ENCODE results near the gene B4GALT7. TPM values are rescaled to one million over a fixed set of nuclear protein-coding genes. Genes with fewer than 3 reads are reported as not detected.
A peak's percentile ranks its signal among the peaks of the same experiment; 100 is the strongest.

Gene B4GALT7
- total RNA-seq (2021; fragmentation: NEBNext Ultra II Directional; extraction: Animal tissue kit (Norgen Biotek cat#: 25700)) = 10 to 100 TPM; 39.5 to 54.0 (median 42.9) TPM
- long read RNA-seq, transcript B4GALT7-201 (6 exons, 1,747 nt) = major isoform, 94 of 113 reads
- long read RNA-seq, partial matches to known transcripts = 4 of 113 reads
- long read RNA-seq, other reads (novel, unspliced or antisense) = 15 of 113 reads

- H3K9me3 Mint-ChIP-seq = no peaks in the 10 kb centered on the region
Observed at GRCh38 chr5:177599731-177600507, at the start of gene B4GALT7. Gene B4GALT7, plus strand, starts transcription at chr5:177600132. Its CDS starts 79 bp downstream, at chr5:177600211.

GRCh38 chr5:177552839-177553455 is 47.0 kb upstream of the B4GALT7 start:
- H3K4me3 Mint-ChIP-seq = peak overlapping the region; percentile 93
- H3K27ac Mint-ChIP-seq = peak overlapping the region; percentile 24; the same call in 1 of the 2 replicates
- TF ChIP-seq CTCF (IDR thresholded peaks at IDR 0.05) = no peak
- H3K36me3 Mint-ChIP-seq (ENCODE audit: low read depth) = peaks cover 8% of the 10 kb centered on the region; the same call in 1 of the 2 replicates
- no peak for DNase-seq
- H3K27me3 Mint-ChIP-seq (ENCODE audit: insufficient read depth) = peaks cover 1% of the 10 kb centered on the region; the same call in 1 of the 2 replicates
- H3K4me1 Mint-ChIP-seq (ENCODE audit: low read depth) = peaks cover 55% of the 10 kb centered on the region
- no peaks in the 10 kb centered on the region for H3K9me3 Mint-ChIP-seq

More at GRCh38 chr5:177599731-177600507, at the start of gene B4GALT7:
- Mint-ChIP-seq H3K4me3 (peak within 1 kb of the TSS; percentile 96), H3K27ac (peak within 1 kb of the TSS; percentile 91), H3K27me3 (ENCODE audit: insufficient read depth) (peaks cover 5% of the 10 kb centered on the region; the same call in 1 of the 2 replicates), H3K36me3 (ENCODE audit: low read depth) (peaks cover 20% of the 10 kb centered on the region), H3K4me1 (ENCODE audit: low read depth) (peaks cover 27% of the 10 kb centered on the region)
- no peak for TF ChIP-seq CTCF (IDR thresholded peaks at IDR 0.05)
- DNase-seq = peak; percentile 69

- no peaks in the 10 kb centered on the region for H3K9me3 Mint-ChIP-seq
- 0 out of 2 replicates have a peak overlapping the region, but pooled peaks have one; percentile 24 for H3K27ac Mint-ChIP-seq
- H3K4me3 Mint-ChIP-seq = peak overlapping the region; percentile 93
- DNase-seq = no peak
- H3K27me3 Mint-ChIP-seq (ENCODE audit: insufficient read depth) = peaks cover 1% of the 10 kb centered on the region; the same call in 1 of the 2 replicates
- TF ChIP-seq CTCF (IDR thresholded peaks at IDR 0.05) = no peak
- H3K36me3 Mint-ChIP-seq (ENCODE audit: low read depth) = peaks cover 8% of the 10 kb centered on the region; the same call in 1 of the 2 replicates
- peaks cover 52% of the 10 kb centered on the region for H3K4me1 Mint-ChIP-seq (ENCODE audit: low read depth)
Observed at GRCh38 chr5:177553671-177554429, 46.1 kb upstream of the B4GALT7 start.

- peak; percentile 90 for DNase-seq
- peak within 1 kb of the TSS; percentile 93 for H3K4me3 Mint-ChIP-seq
- peak within 1 kb of the TSS; percentile 24; the same call in 1 of the 2 replicates for H3K27ac Mint-ChIP-seq
- H3K4me1 Mint-ChIP-seq (ENCODE audit: low read depth) = peaks cover 52% of the 10 kb centered on the region
- H3K9me3 Mint-ChIP-seq = no peaks in the 10 kb centered on the region
- H3K36me3 Mint-ChIP-seq (ENCODE audit: low read depth) = peaks cover 8% of the 10 kb centered on the region; the same call in 1 of the 2 replicates
- peak; percentile 51; the same call in 1 of the 2 replicates for TF ChIP-seq CTCF (IDR thresholded peaks at IDR 0.05)
- peaks cover 1% of the 10 kb centered on the region; the same call in 1 of the 2 replicates for H3K27me3 Mint-ChIP-seq (ENCODE audit: insufficient read depth)
Observed at GRCh38 chr5:177554474-177555111, 45.3 kb upstream of the B4GALT7 start, which contains the start of gene FAM193B. Gene FAM193B, minus strand, starts transcription at chr5:177554563. Its CDS starts 105 bp downstream, at chr5:177554458.
